Peyer's patch (tissue), 4 donors: Measurements from ENCODE around the gene C2CD4A. TPM values are rescaled to one million over a fixed set of nuclear protein-coding genes. Genes with fewer than 3 reads are reported as not detected.

Source experiments
- DNase-seq, 3 donors: peaks; one replicate each; pipeline ENCODE4 v3.0.0-alpha.2; 2017 to 2019
- H3K27ac ChIP-seq, 4 donors: fragments of 200-600 bp; sonication (generic); one replicate each; pipeline ENCODE4 v1.5.1; 2016 to 2019
- H3K27me3 ChIP-seq, 2 donors: fragments of 200-600 bp; sonication (generic); one replicate each; pipeline ENCODE4 v1.5.1; 2019
- H3K36me3 ChIP-seq, 3 donors: fragments of 200-600 bp; sonication (generic); one replicate each; pipeline ENCODE4 v1.5.1; 2016 to 2019
- H3K4me1 ChIP-seq, 4 donors: fragments of 200-600 bp; sonication (generic); one replicate each; pipeline ENCODE4 v1.5.1; 2016 to 2019
- H3K4me3 ChIP-seq, 4 donors: fragments of 200-600 bp; sonication (generic); 1 replicate in 3 of 4; 2 replicates in 1 of 4; pipeline ENCODE4 v1.5.1; 2016 to 2019; ENCODE audit warnings: mild to moderate bottlenecking in 1 of 4
- H3K9me3 ChIP-seq, 4 donors: fragments of 200-600 bp; sonication (generic); one replicate each; pipeline ENCODE4 v1.5.1; 2016 to 2019; ENCODE audit warnings: mild to moderate bottlenecking in 1 of 4
- POLR2A ChIP-seq, 2 donors: fragments of 450-650 bp; IDR thresholded peaks; one replicate each; pipeline ENCODE4 v1.5.1; 2017; ENCODE audit warnings: antibody characterized with exemption in 2 of 2, mild to moderate bottlenecking in 2 of 2, moderate library complexity in 2 of 2
- total RNA-seq, 4 donors: library from RNA; depleted of rRNA; stranded (reverse); fragments of >200 nt; gene quantifications; one replicate each; pipeline ENCODE4 v1.1.0, GENCODE V29; 2016
- TF ChIP-seq, protein P1 (sequence below), 6 experiments: fragments of 450-650 bp in 4 of 6; fragments of 200-600 bp in 2 of 6; sonication (generic) in 1 of 6; IDR thresholded peaks; one replicate each; pipeline ENCODE4 v1.5.1; 2017 to 2019; ENCODE audit warnings: antibody characterized with exemption in 6 of 6, mild to moderate bottlenecking in 3 of 6, moderate library complexity in 1 of 6

C2CD4A gene
- total RNA-seq, 4 donors from 2014 or later: 0.18 to 1.7 TPM; not detected in 2

DNA sequence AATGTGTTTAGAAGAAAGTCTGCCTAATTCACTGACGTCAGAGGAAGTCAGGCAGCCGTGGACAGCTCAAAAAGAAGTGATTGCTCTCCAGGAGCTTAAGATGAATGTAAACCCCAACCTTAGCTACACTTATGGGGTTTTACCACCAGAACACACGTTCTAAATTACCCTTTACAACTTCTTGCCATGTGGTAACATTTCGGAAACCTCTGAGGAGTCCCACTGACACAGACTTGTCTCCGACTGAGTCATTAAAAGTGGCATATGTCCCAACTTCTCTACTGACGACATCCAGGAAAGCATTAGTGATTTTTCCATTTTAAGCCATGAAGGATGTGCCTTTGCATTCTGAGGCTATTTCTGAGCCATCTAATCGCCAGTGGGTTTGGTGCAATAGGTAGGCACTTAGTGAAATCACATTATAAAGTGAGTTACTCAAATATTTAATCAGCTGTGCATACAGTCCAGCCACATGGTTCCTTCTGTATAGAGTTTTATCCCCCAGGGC lies 32.4 kb downstream of the C2CD4A start:
- Histone ChIP-seq H3K27me3 (no peaks in the 10 kb centered on the region), H3K36me3 (no peaks in the 10 kb centered on the region), H3K4me1 (no peaks in the 10 kb centered on the region), H3K9me3 (no peaks in the 10 kb centered on the region), H3K27ac (no peak overlapping the region), H3K4me3 (no peak overlapping the region)
- TF ChIP-seq, protein P1, sequence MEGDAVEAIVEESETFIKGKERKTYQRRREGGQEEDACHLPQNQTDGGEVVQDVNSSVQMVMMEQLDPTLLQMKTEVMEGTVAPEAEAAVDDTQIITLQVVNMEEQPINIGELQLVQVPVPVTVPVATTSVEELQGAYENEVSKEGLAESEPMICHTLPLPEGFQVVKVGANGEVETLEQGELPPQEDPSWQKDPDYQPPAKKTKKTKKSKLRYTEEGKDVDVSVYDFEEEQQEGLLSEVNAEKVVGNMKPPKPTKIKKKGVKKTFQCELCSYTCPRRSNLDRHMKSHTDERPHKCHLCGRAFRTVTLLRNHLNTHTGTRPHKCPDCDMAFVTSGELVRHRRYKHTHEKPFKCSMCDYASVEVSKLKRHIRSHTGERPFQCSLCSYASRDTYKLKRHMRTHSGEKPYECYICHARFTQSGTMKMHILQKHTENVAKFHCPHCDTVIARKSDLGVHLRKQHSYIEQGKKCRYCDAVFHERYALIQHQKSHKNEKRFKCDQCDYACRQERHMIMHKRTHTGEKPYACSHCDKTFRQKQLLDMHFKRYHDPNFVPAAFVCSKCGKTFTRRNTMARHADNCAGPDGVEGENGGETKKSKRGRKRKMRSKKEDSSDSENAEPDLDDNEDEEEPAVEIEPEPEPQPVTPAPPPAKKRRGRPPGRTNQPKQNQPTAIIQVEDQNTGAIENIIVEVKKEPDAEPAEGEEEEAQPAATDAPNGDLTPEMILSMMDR (IDR thresholded peaks at IDR 0.05): no peak
- DNase-seq: no peak

DNA sequence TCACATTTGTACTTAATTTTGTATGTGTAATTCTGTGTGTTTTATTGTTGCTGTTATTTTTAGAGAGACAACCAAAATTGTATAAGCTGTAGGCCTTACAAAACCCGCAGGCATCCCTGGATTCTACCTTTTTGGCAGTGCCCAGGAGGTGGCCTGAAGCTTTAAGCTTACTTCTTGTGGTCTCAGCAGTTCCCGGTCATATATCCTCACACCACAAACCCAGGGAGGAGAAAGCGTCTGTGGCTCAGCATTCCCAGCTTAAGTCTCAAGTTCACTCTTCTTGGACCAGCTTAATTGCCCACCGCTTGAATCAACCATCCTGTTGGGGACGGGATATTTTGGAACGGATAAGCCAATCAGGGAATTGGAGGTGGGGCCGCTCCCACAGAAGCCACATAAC lies 36.7 kb downstream of the C2CD4A start:
- Histone ChIP-seq H3K9me3 (no peaks in the 10 kb centered on the region), H3K4me1 (peaks cover 0 to 8% (median 0%) of the 10 kb centered on the region in 4 donors), H3K4me3 (no peak overlapping the region), H3K27ac (no peak overlapping the region), H3K36me3 (no peaks in the 10 kb centered on the region), H3K27me3 (no peaks in the 10 kb centered on the region)
- DNase-seq: no peak
- no peak for TF ChIP-seq POLR2A (IDR thresholded peaks at IDR 0.05)
- TF ChIP-seq, protein P1 (IDR thresholded peaks at IDR 0.05): no peak

DNA sequence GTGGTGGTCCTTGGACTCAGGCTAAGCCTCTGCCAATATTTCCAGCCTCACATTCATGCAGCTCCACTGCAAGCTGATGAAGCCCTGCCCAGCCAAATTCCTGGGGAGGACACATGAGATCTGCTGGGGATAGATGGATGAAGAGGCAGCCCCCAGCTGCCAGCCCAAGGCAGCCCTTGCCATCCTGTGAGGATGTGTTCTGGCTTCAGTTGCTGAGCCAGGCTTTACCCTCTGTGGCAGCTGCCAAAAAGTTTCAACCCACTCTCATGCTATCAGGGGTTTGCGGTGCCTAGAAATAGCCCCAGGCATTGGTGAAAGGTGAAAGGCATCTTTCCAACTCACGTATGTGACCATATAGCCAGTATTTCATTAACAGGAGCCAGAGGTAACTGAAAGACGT lies 37.6 kb downstream of the C2CD4A start:
- Histone ChIP-seq H3K9me3 (no peaks in the 10 kb centered on the region), H3K27ac (no peak overlapping the region), H3K4me1 (peaks cover 0 to 8% (median 0%) of the 10 kb centered on the region in 4 donors), H3K36me3 (no peaks in the 10 kb centered on the region), H3K4me3 (no peak overlapping the region), H3K27me3 (no peaks in the 10 kb centered on the region)
- no peak for TF ChIP-seq POLR2A (IDR thresholded peaks at IDR 0.05)
- TF ChIP-seq, protein P1 (IDR thresholded peaks at IDR 0.05): no peak
- DNase-seq: no peak

DNA sequence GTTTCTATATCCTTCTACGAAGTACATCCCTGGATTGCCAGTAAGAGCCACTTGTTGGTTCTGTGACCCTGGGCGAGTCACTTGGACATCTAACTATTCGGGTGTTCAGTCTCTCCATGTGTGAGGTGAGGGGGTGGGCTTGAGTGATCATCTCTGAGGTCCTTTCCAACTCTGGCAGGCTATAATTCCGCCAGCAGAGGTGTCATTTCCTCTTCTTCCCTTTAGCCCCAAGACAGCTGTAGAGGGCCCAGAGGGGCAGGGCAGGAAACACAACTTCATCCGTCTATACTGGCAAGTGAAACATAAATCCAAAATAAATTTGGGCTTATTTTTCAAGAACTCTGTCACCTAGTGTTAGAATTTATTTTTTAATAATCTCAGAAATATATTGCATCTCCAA lies 38.1 kb downstream of the C2CD4A start:
- peaks cover 0 to 10% (median 0%) of the 10 kb centered on the region in 4 donors for H3K4me1 ChIP-seq
- H3K27ac ChIP-seq: no peak overlapping the region
- H3K9me3 ChIP-seq: no peaks in the 10 kb centered on the region
- TF ChIP-seq POLR2A (IDR thresholded peaks at IDR 0.05): no peak
- TF ChIP-seq, protein P1 (IDR thresholded peaks at IDR 0.05): no peak
- no peaks in the 10 kb centered on the region for H3K36me3 ChIP-seq
- no peak for DNase-seq
- no peak overlapping the region for H3K4me3 ChIP-seq
- H3K27me3 ChIP-seq: no peaks in the 10 kb centered on the region

DNA sequence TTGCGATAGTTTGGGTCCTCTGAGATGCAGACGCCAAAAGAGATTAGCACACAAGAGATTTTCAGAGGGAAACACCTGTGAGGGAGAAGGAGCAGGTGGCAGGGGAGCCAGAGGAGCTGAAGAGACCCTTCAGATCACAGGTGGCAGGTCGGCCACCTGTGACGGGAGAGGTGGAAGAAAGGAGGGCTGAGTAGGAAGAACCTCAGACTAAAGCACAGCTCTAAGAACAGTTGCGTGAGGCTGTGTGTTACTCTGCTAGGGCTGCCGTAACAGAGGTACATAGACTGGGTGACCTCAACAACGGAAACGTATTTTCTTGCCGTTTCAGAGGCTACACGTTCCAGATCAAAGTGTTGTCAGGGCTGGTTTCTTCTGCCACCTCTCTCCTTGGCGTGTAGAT lies 38.5 kb downstream of the C2CD4A start:
- TF ChIP-seq, protein P1 (IDR thresholded peaks at IDR 0.05): no peak
- no peak for TF ChIP-seq POLR2A (IDR thresholded peaks at IDR 0.05)
- H3K27me3 ChIP-seq: no peaks in the 10 kb centered on the region
- no peak for DNase-seq
- H3K4me3 ChIP-seq: no peak overlapping the region
- no peak overlapping the region for H3K27ac ChIP-seq
- no peaks in the 10 kb centered on the region for H3K36me3 ChIP-seq
- no peaks in the 10 kb centered on the region for H3K9me3 ChIP-seq
- H3K4me1 ChIP-seq: peaks cover 0 to 15% (median 0%) of the 10 kb centered on the region in 4 donors

DNA sequence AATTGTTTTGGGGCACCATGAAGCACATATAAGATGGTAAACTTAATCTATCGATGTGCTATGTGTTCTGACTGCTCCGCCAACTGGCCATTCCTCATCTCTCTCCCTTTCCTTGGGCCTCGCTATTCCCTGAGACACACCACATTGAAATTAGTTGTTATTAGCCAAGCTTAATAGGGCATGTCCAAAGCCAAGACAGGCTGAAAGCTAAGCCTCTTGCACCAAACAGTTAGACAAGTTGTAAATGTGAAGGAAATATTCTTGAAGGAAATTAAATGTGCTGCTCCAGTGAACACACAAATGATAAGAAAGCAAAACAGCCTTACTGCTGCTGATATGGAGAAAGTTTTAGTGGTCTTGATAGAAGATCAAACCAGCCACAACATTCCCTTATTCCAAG lies 39.3 kb downstream of the C2CD4A start:
- H3K36me3 ChIP-seq: no peaks in the 10 kb centered on the region
- H3K4me3 ChIP-seq: no peak overlapping the region
- no peak for DNase-seq
- no peaks in the 10 kb centered on the region for H3K27me3 ChIP-seq
- H3K27ac ChIP-seq: no peak overlapping the region
- peaks cover 0 to 23% (median 0%) of the 10 kb centered on the region in 4 donors for H3K4me1 ChIP-seq
- TF ChIP-seq, protein P1 (IDR thresholded peaks at IDR 0.05): no peak
- TF ChIP-seq POLR2A (IDR thresholded peaks at IDR 0.05): no peak
- no peaks in the 10 kb centered on the region for H3K9me3 ChIP-seq
